ENCODE results near the gene NDFIP2.

Gene NDFIP2

DNA sequence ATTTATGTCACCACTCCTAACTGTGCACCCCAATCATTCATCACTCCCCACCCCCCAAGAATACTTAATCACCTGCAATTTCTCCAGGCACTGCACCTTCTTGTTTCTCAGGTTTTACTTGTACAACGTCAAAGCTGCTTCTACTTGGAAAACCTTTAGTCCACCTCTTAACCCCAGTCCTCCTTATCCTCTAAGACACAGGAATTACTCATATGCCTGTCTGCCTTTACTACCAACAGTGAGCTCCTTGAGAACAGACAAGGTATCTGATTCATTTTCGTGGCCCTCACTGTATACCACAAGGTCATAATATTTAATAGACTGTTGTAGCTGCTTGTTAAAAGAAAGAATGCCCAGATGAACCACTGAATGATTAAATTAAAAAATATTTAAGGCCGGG is 21.0 kb upstream of the NDFIP2 start:
- no peak for DNase-seq

DNA sequence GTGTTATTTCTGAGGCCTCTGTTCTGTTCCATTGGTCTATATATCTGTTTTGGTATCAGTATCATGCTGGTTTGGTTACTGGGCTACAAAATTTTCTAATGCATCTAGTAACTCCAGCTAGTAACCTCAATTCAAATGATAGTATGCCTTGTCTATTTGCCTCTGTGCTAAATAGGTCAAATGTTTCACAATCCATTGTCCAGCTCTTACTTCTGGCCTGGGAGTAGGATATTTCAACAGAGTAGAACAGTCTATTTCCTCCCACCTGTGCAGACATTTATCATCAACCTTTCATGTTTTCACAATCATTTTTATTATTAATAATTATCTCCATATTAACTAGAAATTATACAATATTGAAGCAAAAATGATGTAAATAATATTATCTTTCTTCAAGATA is 18.1 kb upstream of the NDFIP2 start:
- DNase-seq, result no peak

DNA sequence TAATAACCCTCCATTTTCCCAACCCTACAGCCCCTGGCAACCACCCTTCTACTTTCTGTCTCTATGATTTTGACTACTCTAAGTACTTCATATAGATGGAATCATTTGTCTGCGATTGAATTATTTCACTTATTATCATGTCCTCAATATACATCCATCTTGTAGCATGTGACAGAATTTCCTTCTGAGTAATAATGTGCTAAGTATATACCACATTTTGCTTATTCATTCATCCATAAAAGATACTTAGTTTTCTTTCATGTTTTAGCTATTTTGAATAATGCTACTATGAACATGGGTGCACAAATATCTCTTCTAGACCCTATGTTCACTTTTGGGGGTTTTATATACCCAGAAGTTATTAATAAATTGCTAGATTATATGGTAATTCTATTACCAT is 17.4 kb upstream of the NDFIP2 start:
- DNase-seq, result no peak

DNA sequence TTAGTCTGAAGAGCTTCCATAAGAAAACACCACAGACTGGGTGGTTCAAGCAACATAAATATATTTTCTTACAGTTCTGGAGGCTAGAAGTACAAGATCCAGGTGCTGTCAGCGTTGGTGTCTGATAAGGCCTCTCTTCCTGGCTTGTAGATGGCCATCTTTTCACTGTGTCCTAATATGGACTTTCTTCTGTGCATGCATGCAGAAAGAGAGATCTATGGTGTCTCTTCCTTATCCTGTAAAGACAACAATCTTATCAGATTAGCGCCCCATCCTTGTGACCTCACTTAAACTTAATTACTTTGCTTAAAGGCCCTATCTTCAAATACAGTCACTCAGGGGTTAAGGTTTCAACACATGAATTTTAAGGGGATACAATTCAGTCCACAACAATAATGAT is 14.1 kb upstream of the NDFIP2 start:
- no peak for DNase-seq

DNA sequence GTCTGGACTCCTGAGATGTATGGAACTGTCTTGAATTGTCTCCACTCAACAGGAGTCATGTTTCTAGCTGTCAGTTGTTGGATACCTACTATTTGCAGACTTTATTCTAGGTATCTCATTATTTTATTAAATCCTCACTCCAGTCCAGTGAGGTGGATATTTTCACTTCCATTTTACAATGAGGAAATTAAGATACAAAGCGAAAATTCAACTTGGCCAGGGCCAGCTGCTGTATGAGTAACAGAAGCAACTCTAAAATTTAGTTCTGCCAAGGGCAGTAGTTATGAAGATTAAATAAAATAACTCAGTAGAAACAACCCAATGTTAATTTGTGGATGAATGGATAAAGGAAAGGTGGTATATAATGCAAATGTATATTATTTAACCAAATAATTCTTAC is 12.6 kb upstream of the NDFIP2 start:
- DNase-seq, result no peak

DNA sequence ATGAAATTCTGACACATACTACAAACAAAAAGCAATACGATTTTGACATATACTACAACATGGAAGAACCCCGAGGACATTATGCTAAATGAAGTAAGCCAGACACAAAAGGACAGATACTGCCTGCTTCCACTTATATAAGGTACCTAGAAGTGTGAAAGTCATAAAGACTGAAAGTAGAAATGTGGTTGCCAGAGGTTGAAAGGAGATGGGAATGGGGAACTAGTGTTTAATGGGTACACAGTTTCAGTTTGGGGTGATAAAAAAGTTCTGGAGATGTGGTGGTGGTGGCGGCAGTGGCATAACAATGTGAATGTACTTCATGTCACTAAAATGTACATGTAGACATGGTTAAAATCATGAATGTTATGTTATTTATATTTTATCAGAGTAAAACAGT is 12.1 kb upstream of the NDFIP2 start:
- no peak for DNase-seq

DNA sequence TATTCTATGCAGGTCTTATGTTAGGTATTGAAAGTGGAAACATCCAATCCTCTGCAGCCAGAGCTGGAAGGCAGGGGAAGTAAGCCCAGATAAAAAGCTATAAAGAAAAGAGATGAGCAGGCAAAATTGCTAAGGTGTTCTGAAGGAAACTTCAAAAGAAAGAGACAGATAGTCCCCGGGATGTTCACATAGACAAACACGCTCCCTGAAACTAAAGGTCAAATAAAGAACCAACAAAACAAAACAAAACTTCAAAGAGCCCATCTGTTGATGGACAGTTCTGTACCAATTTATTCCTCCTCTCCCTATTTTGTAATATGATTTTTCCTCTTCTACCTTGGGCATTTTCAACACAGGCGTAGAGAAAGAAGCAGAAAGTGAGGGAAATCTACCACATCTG is 11.3 kb upstream of the NDFIP2 start:
- DNase-seq, result no peak

DNA sequence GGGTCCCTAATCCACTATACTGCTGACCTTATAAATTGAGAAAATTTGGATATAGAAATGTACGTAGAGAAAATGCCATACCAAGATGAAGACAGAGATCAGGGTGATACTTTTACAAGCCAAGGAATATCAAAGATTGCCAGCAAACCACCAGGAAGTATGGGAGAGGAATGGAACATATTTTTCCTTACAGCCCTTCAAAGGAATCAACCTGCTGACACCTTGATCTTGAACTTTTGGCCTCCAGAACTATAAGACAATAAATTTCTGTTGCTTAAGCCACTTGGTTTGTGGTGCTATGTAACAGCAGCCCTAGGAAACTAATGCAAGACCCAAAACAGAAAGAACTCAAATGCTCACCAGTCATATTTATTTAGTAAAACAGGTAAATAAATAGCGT is 10.3 kb upstream of the NDFIP2 start:
- DNase-seq, result no peak

DNA sequence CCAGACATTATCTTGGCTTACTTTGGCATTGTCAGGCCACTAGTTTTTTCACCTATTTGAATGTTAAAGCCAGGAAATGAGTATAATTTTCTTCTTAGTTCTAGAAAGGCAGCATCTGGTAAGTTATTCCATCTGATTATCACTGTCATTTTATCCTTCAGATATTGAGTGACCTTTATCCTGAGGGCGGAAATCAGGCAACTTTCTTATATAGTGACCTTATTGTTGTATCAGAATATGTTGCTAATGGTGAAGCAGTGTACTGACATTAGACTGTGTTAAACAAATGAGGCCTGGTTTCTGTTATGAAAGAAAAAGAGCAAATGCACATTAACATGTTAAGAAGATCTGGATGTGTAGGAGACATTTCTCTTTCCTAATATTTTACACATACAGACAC is 5.4 kb upstream of the NDFIP2 start:
- DNase-seq, result no peak

DNA sequence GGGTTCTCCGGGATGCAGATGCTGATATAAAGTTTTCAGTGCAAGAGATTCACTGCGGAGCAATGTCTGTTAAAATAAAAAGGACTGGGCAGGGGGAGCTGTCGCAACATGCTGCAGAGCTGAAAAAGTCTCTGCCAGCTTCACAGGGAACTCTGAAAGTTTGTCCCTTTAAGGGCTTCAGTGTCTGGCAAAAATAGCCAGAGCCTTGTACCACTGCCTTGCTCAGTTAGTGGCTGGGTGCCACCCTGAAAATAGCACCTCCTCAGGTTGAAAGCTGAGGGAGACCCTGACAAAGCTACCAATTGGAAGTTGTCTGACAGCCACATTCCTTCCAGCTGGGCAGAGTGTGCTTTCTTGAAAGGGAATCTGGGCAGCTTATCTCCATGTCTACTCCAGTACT is 3.0 kb upstream of the NDFIP2 start:
- no peak for DNase-seq

DNA sequence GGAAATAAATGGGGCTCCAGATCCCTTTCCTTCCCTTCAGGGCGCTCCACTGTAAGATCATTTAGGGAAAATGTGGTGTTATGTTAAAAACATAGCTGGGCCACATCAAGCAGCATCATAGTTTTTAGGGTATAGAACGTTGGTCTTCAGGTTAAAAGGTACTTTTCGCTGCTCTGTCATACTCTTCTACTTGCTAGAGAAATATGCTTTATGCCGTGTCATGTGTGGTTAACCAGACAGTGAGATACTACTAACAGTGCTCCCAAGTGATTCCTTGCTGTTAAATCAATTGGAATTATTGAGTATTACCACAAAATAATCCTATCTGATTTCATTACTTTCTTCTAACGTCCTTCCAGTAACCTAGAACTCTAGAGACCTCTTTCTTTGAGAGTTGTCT is 1.1 kb upstream of the NDFIP2 start:
- no peak for DNase-seq

DNA sequence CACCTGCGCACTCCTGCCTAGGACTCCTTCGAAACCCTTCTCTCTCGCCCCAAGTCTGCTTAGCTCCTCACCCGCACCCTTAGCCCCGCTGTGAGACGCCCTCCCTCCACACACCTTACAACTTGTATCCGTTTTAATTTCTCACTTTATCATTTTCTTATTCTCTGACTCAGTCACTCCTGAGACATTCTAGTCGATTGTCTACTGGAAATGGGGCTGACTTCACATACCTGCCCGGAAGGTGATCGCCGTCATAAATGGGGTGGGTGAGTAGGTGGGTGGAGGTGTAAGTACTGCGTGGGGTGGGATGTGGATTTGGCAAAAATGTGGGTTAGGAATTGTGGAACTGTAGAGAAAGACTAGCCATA is 714 bp downstream of the NDFIP2 start:
- no peak for DNase-seq

DNA sequence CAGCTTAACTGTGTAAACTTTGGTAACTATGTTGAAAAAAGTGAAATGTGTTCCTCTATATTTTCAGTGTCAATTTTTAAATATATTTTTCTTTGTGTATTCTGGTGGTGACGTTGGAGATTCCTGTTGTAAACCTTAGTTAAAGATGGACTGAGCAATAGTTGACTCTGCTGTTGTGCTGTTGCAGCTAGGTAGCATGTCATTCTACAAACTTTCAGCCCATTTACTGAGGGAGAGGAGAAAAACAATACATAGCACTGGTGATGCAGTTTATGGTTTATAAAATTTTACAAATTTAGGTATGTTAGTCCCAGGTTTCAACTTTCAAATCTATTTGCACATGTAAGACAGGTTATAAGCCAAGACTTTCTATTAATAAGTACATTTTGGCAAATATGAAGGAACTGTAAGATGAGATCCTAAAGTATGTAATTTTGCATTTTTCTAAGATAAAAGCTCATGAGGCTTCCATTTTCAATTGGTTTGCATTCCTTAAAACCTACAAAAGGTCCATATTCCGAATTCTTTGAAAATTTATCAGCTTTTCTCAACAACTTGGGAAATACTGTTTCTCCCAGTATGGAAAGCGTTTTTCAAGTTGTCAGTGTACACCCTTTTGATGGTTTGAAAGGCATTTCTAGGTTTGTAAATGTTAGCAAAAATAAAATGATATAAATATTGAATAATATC is 1.5 kb downstream of the NDFIP2 start:
- no peak for DNase-seq

DNA sequence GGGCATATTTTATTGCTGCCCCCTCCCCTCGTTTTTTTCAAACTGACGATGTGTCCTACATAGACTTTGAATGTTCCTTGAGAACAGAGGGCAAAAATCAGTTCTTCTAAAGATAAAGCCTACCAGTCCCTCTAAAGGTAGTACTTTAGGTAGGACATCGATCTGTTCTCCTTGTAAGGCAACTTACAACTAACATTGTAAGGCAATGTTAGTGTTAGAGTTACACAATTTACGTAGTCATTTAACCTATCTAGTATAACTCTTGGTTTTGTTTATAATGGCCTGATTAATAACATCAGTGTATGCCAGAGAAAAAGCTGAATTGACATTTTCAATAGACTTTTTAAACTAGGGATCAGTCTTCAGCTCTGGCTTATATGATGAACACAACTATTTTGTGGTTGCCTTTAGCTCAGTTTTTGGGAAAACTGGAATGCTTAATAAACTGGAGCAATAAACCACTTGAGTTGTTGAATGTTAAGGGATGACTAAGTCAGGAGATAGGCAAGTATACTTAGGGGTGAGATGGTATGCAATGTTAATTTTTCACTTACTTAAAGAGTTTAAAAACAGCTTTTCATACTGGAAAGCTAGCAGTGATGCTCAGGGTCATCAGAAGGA is 2.2 kb downstream of the NDFIP2 start:
- DNase-seq, result no peak

DNA sequence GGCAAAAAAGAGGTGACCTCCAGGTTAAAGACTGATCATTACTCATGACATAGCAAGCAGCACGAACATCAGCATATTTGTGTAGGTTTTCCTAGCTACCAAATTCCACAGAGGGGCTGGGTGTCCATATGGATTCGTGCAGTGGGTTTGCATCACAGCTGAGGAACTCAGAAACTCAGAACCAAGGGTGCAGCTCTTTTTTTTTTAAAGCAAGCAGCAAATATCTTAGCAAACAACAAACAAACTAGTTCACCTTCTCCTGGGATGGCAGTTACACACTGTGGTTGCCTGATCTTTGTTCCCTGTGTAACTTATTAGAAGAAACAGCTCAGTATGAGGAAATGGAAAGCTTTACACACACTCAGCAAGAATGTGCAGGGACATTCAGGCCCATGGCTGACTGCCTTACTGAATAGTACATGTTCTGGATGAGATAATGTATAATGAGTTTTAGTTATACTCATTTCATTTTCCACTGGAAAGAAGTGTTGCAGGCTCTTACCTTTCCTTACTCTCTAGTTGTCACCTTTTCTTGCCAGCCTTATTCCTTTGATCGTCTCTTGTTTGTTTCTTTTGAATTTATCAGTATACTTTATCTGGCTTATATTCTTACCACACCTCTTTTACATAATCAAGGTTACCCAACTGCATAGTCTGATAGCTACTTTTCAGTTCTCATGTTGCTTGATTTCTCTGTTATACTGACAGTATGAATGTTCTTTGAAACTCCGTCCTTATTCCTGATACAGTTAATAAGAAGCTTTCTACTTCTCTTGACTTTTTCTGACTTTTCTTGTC is 4.3 kb downstream of the NDFIP2 start:
- DNase-seq, result no peak

DNA sequence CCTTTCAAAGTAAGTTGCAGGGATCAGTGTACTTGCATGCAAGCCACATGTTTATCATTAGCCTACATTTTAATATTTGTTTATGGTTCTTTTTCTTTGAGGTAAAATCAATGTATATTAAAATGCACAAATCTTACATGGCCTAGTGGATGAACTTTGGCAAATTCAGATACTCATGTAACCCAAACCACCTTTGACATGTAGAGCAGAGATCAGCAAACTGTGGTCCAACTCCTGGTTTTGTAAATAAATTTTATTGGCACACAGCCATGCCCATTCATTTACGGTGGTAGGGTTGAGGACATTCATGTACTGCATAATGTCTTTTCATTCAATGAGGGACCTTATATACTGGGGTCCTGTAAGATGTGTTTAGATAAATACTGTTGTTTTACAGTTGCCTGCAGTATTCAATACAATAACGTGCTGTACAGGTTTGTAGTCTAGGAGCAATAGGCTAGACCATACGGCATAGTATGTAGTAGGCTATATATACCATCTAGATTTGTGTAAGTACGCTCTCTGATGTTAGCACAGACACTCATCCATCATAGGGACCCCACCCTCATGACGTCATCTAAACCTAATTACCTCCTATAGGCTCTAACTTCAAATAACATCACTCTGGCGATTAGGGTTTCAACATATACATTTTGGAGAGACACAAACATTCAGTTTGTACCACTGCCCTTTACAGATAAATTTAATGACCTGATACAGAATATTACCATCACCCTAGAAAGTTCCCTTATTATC is 5.7 kb downstream of the NDFIP2 start:
- DNase-seq, result no peak

DNA sequence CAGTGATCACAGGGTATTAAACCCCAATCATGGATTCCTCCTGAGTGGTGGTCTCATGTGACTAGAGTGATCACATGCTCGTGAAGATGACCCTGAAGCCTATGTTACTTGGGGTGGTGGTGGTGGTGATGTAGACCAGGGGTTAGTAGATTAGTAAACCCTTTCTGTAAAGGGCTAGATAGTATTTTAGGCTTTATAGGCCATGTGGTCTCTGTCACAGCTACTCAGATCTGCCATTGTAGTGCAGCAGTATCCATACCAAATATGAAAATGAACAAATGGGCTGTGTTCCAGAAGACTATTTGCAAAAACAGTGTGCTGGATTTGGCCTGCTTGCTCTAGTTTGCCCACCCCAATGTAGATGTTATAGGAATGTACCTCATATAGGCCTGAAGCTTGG is 9.4 kb downstream of the NDFIP2 start:
- DNase-seq, result no peak

DNA sequence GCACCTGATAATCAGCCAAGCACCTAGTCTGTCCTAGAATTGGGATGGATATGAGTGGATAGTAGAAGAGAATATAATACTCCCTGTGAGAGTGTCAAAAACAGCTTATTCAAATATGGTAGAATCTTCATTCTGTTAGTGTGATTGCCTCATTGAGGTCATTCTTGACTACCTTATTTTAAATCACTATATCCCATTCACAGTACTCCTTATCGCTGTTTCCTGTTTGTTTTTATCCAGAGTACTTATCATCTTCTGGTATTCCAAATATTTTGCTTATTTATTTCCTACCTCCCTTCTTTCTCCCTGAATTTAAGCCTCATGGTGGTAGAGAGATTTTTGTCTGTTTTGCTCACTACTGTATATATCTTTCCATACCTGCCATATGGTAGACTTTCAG is 9.9 kb downstream of the NDFIP2 start:
- no peak for DNase-seq

DNA sequence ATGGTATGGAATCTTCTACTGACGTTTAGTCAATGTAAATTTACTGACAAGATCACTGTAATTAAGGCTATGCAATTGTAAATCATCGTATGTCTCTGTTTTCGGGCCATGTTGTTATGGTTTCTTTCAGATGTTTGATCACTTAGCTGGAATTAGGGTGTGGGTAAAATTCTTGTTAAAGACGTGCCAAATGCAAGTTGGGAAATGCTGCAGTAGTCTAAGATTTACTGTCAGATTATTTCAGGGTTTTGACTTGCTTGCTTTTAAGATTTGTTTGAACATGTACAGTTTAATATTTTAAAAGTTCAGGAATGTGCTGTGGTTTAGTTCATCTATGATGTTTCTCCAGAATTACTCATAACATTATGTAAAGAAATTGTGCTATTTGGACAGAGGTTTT is 10.8 kb downstream of the NDFIP2 start:
- DNase-seq, result no peak

DNA sequence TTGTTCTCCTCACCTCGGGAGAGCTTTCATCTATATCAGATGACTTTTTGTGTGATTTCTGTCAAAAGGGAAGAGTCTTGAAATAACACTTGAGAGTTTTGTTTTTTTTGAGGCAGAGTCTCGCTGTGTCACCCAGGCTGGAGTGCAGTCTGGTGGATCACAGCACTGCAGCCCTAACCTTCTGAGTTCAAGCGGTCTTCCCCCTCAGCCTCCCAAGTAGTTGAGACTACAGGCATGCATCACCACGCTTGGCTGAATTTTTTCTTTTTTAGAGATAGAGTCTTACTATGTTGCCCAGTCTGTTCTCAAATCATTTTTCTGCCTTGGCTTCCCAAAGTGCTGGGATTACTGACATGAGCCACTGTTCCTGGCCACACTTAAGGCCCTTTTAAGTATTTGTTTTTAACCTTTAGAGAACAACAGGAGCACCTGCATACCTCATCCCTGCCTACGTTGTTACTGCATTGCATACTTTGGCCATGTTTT is 11.4 kb downstream of the NDFIP2 start:
- no peak for DNase-seq

DNA sequence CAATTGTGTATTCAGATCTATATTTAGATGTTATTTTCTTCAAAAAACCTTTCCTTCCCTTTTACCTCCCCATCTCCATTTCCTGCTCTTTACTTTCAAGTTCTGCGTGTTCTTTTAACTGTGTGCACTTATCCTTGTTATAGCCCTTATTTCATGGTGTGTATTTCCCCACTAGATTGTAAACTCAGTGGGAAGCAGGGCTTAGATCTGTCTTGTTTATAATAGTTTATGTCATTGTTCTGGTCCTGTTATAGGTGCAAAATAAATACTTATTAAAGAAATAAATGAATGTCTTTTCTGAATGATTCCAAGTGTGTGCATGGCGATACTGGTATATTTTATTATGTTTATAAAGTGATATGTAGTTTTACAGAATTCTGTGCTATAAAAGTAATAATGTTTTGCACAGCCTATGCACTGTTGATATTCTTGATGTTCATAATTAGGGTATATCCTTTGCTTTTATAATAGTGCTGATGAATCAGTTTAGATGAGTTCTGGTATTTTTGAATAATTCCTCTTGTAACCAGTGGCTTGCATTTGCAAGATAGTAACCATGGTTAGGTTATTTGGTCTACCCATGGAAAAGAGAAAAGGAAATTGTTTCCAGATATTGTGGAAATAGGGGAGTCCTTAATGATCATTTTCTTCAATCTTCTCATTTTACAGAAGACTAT is 12.1 kb downstream of the NDFIP2 start:
- DNase-seq, result no peak

DNA sequence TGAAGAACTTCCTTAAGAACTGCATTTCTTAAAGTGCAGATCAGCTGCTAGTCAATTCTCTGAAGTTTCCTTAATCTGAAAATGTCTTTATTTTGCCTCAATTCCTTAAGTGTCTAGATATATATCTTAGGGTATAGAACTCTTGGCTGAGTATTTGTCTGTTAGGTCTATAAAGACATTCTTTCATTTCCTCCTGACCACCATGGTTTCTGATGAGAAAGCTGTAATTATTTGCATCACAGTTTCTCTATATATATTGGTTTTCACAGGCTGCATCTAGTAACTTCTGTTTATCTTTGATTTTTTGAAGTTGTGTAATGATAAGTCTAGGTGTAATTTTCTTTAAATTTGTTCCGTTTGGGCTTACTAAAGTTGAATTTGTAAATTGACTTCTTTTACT is 15.2 kb downstream of the NDFIP2 start:
- DNase-seq, result no peak

DNA sequence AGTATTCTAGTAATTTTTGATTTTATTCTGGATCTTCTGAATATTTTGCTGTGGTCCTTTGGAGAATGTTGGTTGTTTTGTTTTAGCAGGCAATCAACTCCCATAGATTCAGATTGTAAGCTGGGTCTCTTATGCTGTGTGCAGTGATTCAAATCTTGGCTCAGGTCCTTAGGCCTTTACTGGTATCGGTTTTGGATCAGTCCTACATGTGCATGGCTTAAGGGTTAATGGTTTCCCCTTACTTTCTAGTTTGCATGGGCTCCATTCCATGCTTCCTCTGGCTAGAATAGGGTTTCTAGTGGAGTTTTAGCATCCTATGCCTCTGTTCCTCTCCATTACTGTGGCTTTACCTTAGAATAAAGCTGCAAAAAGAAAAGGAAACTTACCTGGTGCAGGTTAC is 16.1 kb downstream of the NDFIP2 start:
- DNase-seq, result no peak

Data from retina (tissue), 1 donor.